NOMO-1 treated with dmso at 0.1 percent for 144 hours (cell line): Measurements from ENCODE around the gene ZCCHC2.

Experiments used
- DNase-seq: peaks from one replicate; lab custom pipeline; 2025; ENCODE audit not compliant: unreplicated experiment; lab: John Stamatoyannopoulos, UW

ZCCHC2 gene

DNA sequence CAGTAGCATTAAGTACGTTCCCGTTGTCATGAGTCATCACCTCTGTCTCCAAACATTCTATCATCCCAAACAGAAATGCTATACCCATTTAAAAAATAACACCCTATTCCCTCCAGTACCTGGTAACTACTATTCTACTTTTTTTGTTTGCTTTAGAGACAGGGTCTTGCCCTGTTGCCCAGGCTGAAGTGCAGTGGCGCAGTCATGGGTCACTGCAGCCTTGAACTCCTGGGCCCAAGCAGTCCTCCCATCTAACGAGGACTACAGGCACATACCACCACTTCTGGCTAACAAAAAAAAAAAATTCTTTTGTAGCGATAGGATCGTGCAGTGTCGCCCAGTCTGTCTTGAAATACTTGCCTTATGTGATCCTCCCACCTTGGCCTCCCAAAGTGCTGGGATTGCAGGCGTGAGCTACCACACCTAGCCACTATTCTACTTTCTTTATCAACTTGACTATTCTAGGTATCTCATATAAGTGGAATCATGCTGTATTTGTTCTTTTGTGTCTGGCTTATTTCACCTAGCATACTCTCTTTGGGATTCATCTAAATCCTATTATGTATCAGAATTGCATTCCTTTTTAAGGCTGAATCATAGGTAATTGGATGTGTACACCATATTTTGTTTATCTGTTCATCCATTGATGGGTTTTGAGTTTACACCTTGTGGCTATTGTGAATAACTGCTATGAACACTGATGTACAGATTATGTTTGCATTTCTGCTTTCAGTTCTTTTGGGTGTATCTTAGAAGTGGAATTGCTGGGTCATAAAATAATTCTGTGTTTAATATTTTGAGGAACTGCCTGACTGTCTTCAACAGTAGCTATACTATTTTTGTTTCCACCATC, 14.4 kb downstream of the ZCCHC2 start:
- DNase-seq = no peak

GRCh38 chr18:62537946-62538345, 15.1 kb downstream of the ZCCHC2 start:
- no peak for DNase-seq

- DNase-seq = no peak
Observed at GRCh38 chr18:62538881-62539280, 16.1 kb downstream of the ZCCHC2 start.

- DNase-seq = no peak
Observed at GRCh38 chr18:62539284-62540165, 16.7 kb downstream of the ZCCHC2 start.

DNA sequence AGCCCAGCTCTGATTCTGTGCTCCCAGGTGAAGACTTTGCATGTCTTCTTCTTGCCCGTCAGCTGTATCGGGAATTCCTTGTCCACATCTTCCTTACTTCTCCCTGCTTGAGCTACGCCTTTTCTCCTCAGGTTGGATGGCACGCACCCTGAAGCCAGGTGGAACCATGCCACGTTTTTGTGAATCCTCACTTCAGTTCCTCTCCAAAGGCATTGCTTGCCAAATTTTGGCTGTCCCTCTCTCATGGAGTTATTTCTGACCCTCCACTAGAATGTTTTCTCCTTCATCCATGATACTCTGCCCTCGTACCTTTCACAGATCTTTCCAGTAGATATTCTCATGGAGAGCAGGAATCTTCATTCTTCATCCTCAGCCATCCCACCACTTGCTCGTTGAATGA, 20.2 kb downstream of the ZCCHC2 start:
- DNase-seq = no peak

DNA sequence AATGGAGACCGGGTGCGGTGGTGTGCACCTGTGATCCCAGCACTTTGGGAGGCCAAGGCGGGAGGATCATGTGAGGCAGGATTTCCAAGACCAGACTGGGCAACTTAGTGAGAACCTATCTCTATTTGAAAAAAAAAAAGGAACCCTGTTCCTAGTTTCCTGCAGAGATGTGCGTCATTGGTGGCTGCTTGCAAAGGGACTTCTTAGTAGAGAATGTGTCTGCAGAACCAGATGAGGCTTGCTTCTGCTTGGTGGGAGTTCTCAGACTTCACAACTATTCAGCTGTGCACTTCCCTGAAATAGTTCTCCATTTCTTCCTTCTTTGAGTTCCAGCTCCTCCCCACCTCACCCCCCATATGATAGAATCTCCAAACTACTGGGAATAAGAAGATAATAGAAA, 22.3 kb downstream of the ZCCHC2 start:
- no peak for DNase-seq

- DNase-seq = no peak
Observed at GRCh38 chr18:62549755-62550154, 26.9 kb downstream of the ZCCHC2 start.

DNA sequence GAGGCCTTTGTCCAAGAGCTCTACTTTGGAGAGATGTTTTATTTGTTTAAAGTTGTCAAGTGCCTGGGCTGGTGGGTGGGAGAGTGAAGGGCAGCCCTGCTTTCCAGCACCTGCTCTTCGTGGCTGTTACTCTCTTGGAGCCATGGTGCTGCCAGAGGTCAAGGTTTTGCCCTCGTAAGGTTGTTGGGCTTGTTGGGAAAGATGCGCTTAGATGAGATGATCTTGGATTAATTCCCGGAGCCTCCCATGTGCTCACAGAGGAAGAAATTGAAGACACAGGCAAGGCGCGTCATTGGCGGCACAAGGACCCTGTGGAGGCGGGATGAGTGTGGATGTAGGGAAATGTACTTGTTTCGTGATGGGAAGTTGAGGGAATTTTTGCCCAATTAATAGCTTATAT, 27.9 kb downstream of the ZCCHC2 start:
- no peak for DNase-seq

- no peak for DNase-seq
Observed at GRCh38 chr18:62551972-62552513, 29.2 kb downstream of the ZCCHC2 start.

DNA sequence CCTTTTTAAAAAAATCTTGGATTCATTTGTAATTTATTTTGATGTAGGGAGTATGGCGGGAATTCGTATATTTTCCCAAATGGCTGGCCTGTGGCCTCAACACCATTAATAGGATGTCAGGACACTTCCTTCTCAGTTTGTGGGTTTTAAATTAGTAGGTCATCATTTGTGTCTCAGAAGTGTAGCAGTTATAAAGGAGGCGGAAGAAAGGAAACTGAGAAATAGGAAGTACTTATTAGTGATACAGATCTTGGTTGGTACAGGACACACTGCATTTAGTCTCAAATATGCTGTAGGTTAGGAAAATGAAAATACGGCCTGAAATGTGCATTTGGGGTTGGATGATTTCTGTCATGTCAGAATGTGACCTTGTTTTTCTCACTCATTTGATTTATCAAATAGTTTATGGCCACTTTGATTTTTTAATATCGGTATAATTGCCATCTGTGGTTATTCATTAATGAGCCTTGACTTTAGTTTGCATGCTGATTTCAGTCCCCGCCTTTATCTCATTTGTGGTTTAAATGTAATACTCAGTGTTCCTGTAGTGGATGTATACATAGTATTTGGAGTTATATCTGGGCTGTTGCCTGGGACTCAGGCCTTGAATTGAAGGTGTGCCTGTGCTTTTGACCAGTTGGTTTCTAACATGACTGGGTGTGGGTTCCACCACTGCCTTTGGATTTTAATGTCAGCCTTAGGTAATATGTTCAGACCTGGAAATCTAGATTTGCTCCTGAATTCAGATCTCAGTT, 31.4 kb downstream of the ZCCHC2 start:
- DNase-seq = peak; percentile 22

DNA sequence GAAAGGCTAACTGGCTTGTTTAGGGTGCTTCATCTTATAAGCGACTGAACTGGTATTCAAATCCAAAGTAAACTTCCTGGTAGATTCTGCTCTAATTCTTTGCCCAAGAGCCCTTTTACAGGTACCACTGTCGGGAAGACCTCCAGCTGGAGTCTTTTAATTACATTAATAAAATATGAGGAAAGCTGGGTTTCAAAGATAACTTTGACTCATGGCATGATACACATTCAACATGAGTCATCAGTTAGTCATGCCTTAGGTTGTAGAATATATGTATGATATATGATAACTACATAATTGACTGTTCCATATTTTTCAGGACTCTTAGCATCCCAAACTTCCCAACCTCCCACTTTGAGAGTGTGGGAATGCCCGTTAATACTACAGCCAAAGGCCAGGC, 32.3 kb downstream of the ZCCHC2 start:
- DNase-seq = no peak

DNA sequence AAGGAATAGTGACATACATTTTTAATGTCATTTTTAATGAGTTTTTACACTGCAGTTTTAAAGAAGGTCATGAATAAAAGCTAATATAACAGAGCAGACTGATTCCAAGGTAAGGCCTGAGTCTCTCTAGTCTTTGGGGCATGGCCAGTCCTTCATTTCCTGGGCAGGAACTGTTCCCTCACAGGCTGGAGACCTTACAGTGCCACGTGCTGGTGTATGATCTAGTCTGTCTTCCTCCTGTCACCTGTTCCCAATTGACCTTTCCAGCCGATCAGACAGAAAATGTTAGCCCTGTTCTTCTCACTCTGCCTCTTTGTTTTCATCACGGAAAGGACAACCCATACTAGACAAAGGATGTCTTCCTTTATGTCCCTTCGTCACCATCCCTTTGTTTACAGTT, 33.6 kb downstream of the ZCCHC2 start:
- no peak for DNase-seq

DNA sequence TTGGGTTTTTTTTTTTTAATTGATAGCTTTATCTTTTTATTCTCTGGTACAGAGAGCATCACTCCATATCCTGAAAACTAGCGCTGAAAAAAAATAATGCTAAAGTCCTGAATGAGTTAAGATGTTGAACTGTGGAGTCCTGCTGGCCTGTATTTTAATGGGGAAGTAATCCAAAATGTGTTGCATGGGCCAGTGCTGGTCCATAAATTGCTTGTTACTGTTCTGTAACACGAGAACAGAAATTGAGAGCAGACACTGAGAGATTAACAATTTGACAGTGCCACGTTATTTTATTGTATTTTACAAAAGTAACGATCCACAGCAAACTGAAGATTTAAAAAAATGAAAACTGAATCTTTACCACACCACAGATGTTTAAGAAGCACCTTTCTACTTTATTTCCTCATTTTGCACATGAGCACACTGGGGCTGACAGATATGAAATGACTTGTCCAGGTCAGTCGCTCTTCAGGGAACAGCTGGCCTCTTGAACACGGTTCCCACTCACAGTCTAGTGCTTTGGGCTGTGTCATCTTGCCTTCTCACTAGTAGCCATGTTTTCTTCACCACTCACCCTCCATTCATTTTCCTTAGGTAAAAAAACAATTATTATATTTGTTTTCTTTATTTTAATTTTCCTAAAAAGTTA, 35.3 kb downstream of the ZCCHC2 start:
- no peak for DNase-seq

DNA sequence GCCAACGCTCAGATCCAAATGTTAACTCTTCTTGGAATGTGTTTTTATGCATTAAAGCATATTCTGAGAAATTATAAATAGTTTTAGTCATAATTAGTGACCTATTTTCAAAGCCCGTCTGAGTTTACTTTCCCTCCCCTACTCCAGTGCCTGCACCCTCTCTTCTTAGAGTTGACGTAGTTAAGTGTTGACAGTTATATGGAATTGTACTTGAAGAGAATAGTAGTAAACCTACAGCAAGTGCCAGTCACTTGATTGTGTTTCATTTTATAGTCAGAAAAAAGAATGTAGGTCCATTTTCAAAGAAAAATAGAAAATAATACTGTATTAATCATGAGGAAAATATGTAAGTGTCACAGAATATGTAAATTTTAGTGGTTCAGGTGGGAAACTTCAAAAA, 41.2 kb downstream of the ZCCHC2 start:
- DNase-seq = no peak

GRCh38 chr18:62566199-62566598, 43.4 kb downstream of the ZCCHC2 start:
- DNase-seq = peak; percentile 23

DNA sequence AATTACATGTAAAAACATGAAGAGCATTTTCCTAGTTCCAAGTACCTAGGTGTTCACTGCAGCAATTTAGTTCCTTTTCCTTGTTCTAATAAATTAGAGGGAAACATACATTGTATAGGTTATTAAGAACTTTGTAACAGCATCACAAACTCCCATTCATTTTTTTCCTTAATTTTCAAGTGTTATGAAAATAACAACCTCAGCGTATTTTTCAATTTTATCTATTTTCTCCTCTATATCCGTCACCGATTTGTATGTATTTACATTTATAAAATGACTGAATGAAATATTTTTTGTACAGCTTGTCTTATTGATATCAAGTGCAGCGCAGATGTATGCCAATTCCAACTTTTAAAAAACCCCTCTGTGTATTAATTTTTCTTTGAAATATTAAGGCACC, 44.0 kb downstream of the ZCCHC2 start:
- DNase-seq = no peak

DNA sequence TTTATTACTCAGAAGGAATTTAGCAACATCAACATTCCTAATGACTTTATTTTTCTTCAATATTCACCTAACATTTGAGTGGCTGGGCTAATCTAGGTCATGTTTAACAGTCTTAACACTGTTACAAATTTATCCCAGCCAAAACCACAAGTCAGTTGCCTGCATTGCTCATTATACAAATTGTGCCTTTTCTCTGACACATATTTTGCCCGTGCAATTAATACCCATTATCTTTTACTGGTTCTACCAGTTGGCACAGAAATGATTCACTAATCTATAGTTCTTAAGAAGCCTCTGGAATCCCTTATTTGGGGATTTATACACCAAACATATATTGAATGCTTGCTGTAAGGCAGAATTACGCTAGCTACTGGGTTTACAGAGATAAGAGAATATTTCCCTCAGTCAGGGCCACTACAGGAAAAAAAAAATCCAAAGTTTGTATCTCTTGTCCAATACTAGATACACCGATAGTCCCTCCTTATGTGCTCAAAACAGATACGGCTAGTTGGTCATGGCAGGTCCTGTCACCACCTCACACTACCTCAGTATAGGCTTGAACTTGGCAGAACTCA, 46.3 kb downstream of the ZCCHC2 start:
- DNase-seq = no peak

GRCh38 chr18:62571037-62571436, 48.2 kb downstream of the ZCCHC2 start:
- DNase-seq = no peak

DNA sequence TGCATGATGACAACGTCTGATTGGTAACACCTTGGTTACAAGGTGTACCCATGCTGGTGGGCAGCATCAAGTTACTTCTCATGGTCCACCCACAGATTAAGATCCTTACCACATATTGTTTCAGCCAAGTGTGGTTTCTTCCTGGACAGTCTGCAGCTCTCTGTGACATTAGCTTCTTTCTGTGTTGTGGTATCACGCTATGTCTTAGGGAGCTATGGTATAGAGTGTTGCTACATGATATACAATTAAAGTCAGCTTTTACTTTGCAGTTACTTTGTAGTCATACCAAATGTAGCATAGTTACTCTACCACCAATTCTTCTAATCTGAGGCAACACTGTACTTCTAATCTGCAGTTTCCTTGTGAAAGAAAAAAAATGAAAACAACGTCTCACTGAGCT, 48.8 kb downstream of the ZCCHC2 start:
- no peak for DNase-seq

- no peak for DNase-seq
Observed at GRCh38 chr18:62572456-62572855, 49.6 kb downstream of the ZCCHC2 start.
